Caki2 (cell line): ENCODE data around the gene CD44. TPM values are rescaled to one million over a fixed set of nuclear protein-coding genes. Genes with fewer than 3 reads are reported as not detected.
A peak's percentile ranks its signal among the peaks of the same experiment; 100 is the strongest.

Source experiments
- DNase-seq: peaks from one replicate; pipeline ENCODE4 v3.0.0-alpha.2; 2015; ENCODE audit warnings: low read depth
- in situ Hi-C: cut with HindIII; loops from 2 replicates; pipeline ENCODE4 v1.10.0; 2016; ENCODE audit warnings: low sequenced_read_pairs, low pct_unique_long_range_greater_than_20kb, mixed read lengths
- total RNA-seq: library from RNA; depleted of rRNA; stranded (reverse); fragments of >200 nt; shearing (Covaris generic); gene quantifications from 2 replicates; pipeline ENCODE4 v1.2.3, GENCODE V29; 2014; ENCODE audit warnings: low replicate concordance

Gene CD44
- total RNA-seq, 1 experiment from 2014 or later, result 219 TPM

DNA sequence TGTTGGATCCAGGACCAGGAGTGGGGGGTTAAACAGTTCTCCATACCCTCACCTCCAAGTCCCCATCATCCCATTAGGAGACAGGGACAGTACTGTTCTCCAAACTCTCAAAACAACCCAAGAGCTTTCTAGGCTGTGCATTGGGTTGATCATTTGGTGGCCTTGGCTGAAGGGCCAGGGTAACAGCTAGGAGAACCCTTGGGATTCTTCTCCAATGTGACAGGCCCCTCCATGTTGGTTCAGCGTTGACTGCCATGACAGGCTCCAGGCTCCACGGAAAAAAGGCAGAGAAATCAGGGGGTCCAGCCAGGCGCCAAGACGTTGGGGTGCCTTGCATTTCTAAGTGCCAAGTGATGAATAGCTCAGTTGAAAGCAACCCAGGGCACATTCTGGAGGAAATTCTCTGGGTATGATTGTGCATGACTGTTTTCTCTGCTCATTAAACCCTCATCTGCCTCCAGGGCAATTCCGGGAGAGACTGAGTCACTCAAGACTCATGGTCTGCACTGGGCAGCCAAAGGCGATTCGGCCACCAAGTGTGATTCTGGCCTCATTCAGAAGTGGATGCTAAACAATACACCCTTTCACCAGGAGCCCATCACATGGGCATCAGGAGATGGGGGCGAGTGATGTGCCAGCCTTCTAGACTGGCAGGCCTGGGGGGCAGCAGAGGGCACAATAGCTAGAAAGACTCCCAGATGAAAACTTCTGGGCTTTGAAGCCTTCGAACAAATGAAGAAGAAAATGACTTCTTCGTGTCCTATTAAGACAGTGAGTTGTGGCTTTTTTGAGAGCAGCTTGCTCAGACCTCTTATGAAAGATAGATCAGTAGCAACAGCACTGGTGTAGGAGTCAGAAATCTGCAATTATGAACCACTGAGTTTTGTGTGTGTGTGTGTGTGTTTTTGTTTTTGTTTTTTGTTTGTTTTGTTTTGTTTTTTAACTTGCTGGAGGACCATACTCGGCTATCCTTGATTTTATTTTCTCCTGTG, 27.7 kb downstream of the CD44 start:
- in situ Hi-C loops, result no loop called here
- peak; percentile 89 for DNase-seq

DNA sequence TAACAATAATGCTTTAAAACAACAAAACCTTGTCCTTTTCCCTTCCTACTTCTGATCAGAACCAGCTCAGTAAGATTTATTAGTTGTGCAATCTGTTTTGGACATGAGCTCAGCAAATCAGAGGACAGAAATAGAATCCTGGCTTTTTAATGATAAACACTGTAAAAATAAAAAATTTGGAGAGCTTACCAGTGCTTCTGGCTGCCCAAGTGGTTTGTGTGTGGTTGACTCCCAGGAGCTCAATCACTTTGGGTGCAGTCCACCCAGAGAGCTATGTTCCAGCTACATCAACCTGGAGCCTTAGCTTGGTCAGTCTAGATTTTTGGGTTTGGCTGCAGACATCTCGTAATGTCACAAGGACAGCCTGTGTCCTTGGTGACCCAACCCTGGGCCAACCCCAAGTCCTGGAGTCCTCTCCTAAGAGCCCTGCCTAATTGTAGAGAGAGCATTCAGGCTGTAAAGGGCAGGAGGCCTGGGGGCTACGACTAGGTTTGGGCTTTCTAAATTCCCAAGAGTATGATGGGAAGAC, 28.5 kb downstream of the CD44 start:
- in situ Hi-C loops, result no loop called here
- no peak for DNase-seq

DNA sequence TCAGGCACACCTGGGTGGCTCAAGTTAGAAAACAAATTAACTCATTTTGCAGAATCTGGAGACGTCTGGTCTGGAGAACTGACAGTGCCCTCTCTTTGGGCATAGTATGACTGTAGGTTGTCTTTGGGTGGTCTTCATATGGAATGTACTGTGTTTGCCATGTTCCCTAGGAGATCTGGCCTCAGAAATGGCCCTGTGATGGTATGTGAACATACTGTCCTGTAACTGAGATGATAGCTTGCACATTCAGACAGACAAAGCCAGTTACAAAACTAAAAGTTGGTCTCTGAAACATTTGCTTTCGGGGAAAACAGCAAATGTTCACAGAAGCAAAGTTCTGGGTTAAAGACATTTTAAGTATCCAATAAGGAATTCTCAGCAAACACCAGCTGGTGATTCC, 29.7 kb downstream of the CD44 start:
- in situ Hi-C loops, result no loop called here

DNA sequence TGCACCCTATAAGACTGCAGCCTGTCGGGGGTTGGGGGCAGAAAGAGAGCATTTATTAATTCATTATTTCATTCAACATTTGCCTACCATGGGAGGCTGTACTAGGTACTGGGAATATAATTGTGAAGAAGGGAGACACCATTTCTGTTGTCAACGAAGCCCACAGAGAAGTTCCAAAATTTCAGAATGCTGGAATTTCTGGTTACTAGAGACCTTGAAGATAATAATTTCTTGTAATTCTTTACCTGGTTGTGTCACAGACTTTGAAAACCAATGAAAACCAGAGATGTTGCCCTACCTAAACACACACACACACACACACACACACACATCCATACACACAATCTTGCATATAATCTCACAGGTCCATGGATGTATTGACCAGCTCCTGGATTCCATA, 30.1 kb downstream of the CD44 start:
- in situ Hi-C loops, result no loop called here
- DNase-seq, result no peak

More for the DNA sequence above, 29.7 kb downstream of the CD44 start:
- DNase-seq, result no peak

DNA sequence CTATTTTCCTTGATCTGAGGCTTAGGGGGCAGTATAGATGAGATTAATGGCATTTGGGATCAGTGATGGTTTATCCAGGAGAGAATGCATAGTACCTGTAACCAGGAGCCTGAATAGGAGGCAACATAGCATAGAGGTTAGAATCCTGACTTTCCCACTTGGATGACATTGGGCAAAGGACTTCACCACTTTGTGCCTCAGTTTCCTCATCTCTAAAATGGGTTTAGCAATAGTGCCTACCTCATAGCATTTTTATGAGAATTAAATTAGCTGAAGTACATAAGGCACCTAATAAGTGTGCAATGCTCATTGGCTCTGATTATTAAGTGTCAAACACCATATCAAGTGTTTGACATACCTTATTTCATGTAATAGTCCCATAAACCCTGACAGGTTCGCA, 30.8 kb downstream of the CD44 start:
- in situ Hi-C loops, result no loop called here
- no peak for DNase-seq

DNA sequence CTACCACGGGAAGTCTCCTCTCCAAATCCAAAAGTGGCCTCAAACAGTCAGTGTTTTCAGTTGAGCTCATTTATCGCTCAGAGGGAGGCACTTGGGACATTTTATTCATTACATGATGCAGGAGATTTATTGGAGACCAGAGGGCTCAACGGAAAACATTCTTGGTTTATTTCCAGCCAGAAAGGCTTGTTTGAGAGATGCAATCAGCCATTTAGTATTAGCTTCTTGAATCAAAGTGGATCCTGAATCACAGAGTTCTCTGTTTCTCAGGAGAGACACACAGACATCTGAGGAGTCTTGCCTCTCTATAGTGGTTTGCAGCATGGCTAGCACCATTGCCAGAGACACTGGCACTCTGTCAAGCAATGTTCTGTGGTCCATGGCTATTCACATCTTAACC, 31.5 kb downstream of the CD44 start:
- DNase-seq, result no peak
- in situ Hi-C loops, result no loop called here

DNA sequence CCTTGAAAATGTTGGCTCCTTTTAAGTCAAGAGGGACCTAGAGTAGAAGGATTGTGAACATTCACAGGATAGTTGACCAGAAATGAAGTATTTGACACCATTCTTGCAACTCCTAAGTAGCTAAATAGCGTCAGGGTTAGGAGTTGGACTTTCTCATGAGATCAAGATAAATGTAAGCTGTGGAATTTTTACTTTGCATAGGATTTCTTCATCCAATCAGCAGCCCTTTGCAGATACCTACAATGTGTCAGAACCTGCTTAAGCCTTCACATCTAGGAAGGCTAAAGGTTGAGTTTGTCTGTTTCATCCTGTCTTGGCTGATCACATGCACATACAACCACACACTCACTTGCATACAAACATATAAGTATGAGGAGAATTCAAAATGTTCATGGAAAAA, 32.3 kb downstream of the CD44 start:
- in situ Hi-C loops, result no loop called here
- no peak for DNase-seq

DNA sequence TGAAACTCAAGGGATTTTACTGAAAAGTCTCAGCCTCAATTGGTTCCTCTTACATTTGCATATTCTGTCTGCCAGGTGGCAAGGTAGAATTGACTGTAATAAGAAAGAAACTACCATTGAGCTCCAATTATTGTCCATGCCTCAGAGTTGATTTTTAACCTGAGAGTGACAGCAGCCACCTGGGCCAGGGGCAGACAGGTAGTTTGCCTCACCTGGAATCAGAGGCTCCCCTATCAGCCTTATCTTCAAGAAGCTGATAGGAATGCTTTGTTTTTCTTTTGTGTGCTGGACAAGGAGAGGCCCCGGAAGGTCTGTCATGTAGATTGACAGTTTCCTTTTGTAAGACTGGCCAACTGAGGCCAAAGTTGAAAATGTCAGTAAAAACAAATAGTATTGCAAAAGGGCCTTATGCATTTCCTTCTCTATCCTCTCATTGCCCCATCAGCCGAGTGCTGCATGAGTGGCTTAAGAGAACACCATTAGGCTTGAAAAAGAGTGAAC, 34.1 kb downstream of the CD44 start:
- in situ Hi-C loops, result no loop called here
- no peak for DNase-seq

DNA sequence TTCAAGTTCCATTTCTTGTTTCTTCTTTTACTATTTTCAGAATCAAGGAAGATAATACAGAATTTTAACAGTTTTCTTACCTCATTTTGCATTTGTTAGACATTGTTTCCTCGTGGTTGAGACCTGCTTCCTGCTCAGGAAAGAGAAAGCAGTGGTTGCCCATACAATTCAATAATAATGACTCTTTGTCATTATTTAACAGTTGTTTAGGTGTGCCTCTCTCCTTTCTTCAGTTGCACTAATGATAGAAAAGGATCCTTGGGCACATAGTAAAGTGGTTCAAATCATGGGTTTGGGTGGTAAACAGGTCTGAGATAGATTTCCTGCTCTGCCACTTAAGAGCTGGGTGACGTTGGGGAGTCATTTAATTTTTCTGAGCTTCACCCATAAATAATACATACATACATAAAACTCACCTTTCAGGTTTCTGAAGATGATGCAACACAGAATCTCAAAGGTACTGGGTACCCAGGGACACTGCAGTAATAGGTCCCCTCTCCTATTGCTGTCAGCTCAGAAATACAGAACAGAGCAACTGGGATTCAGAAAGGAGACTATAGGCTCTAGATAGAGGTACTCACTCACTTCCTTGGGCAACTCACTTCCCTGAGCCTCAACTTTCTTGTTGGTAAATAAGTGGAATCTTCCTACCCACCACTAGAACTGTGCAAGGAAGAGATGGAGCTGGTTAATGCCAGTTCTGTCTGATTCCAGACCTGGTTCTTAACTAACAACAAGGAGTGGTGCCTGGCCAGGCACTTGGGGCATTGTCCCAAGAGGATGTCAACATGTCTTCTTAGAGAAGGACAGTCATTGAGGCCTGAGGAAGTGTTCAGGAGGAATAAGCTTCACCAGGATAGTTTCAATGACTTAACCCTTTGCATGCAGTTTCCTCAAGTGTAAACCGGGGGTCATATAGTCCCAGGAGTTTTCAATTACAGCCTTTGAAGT, 34.9 kb downstream of the CD44 start:
- in situ Hi-C loops, result no loop called here
- DNase-seq, result no peak

DNA sequence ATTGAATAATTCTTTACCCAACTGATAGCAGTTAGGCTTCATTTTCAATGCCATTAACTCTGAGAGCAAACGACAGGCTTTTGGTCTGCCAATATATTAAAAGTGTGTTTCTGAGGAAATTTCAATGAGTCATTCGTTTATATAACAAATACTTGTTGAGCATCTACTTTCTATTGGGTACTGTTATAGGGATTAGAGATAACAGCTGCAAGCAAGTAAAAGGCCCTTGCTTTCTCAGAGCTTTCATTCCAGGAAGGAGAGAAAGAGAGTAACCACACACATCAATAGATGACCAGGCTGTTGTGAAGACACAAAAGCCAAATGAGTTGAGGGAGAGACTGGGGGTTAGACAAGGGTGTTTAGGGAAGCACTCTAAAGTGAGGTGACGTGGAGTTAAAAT, 35.7 kb downstream of the CD44 start:
- in situ Hi-C loops, result no loop called here
- no peak for DNase-seq

DNA sequence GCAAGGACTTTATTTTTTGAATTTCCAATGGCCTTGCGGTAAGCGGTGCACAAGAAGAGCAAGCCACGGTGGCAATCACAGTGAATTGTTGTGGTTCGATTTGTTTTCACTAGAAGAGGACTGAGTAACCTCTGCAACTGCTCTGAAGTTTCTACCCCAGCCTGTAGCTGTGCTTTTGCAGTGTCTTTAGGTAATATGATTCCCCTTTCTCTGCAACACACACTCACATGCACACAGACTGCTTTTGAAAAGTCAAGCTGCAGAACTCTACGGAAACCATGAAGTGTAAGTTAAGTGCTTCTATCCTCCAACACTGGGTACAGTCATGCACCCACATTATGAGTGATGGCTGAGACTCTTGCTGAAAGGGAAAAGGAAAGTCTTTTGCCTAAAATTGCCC, 38.4 kb downstream of the CD44 start:
- DNase-seq, result no peak
- in situ Hi-C loops, result no loop called here

DNA sequence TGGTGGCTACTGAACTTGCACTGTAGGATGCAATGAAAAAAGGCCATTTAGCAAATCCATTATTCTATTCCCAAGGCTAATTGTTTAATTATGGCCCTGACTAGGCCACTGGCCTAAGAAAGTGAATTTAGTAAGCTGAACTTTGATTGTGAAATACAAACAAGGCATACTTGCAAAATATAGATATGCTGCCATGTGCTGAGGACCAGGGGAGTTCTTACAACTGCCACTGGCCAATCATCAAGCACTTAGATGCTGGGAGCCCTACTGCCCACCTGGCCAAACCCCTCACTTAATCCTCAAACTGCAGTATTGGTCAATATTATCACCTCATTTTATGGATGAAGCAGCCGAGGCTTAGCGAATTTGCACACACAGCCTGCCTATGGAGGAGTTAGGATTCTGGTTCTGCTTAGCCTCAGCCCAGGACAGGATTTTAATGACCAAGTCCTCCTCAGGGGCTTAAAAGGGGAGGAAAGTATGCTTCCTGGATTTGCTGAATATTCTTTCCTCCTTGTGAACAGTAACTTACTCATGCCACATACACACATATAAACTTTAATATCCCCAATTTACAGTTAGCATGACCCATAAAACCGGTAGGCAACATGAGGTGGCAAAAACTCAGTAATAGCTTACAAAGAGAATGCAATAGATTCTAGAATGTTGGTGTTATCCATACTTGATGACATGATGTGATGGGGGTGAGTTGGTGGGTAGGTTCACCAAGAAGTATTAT, 39.3 kb downstream of the CD44 start:
- in situ Hi-C loops, result no loop called here
- DNase-seq, result no peak

DNA sequence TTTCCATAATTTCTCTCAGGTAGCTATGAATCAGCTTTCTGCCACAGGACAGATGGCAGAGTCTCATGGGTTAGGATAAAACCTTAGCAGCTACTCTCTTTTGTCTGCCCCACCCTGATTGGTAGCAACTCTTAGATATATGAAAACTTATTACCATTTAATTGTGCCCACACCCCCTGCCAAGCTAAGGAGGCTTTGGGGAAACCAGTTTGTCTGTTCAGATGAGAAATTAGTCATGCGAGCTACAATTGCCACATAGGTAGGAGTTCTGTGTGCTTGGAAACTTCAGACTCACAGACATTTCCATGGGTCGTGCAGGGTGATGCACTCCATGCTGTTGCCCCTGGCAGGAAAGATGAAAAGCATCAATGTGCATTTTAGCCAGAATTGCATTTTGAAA, 39.9 kb downstream of the CD44 start:
- DNase-seq, result no peak
- in situ Hi-C loops, result no loop called here

DNA sequence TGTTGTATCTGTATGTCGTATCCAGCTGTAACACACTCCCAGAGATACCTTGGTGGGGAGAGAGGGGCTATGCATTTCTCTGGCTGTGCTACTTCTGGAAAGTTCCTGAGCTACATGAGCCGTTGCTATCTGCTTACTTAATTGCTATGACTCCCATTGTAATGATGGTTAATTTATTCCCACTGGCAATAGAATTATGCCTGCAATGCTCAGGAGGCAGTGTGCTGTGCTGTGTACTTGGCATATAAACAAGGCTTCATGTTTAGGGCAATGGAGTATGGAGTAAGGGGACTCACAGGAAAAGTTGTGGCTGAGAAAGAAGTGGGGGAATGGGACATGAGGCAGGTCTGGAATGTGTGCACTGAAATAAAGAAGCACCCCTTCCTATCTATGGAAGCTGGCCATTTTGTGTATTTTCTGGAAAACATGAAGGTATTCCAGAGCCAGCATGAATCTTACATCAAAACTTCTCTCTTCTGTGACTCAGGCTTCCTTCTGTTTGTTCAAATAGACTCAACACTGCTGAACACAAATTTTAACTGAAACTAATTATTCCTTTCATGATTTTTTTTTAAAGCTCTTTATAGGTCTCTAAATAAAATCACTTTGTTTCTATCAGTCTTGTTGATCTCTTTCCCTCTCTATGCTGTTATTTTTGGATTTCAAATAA, 40.6 kb downstream of the CD44 start:
- DNase-seq, result no peak
- in situ Hi-C loops, result no loop called here

DNA sequence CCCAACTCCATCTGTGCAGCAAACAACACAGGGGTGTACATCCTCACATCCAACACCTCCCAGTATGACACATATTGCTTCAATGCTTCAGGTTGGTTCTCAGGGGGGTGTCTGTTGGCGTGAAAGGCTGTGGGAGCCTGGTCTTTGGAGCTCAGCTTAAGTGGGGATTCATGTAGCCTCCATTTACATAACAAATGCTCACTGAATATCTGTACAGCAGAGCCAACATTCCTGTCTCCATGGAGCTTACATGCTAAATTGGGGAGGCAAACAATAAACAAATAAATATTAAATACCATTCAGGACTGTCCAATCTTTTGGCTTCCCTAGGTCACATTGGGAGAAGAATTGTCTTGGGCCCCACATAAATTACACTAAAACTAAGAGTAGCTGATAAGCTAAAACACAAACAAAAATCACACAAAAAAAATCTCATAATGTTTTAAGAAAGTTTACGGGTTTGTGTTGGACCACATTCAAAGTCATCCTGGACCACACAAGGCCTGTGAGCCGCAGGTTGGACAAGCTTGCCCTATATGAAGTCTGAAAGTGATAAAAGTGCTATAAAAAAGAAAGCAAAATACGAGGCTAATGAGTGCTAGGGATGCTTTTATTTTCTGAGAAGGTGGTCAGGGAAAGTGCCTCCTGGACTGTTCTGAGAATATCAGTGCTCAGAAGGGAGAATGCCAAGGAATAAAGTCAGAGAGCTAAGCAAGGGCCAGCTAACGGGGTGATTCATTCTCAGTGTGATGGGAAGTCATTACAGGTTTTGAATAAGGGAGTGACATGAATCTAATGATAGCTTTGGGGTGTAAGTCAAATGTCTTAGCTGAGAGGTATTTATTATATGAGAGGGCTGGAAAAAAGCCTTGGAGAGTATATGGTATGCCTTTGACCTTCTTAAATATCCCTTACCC, 41.6 kb downstream of the CD44 start:
- DNase-seq, result no peak
- in situ Hi-C loops, result no loop called here

DNA sequence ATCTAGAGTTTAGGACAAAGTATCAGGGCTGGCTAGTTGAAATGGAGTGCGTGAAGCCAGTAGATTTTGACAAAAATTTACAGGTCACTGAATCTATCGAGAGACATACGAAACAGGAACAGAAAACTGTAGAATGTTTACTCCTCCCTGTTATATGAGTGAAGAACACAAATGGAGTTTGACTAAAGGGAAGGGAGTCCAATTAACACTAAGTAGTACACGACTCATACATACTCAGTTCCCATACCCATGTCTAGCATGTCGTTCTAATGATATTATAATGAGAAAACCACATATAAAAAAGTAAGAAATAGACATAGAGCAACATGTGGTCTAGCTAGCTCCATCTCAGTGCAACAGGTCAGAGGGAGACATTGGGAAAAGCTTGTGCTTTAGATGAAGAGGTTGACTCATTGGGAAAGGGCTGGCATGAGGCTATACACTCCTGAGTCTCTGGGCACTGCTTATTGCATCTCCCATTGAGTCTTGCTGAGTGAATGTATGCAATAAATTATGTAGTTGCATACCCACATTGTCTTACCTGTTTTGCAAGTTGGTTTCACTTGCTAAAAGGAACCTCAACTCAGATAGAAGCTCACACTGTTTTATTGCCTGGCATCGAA, 43.5 kb downstream of the CD44 start:
- DNase-seq, result no peak
- in situ Hi-C loops, result no loop called here
